ENCODE data around the gene SENP1. TPM values are rescaled to one million over a fixed set of nuclear protein-coding genes. Genes with fewer than 3 reads are reported as not detected.

SENP1 gene
- total and polyA plus RNA-seq, 4 donors: 3.5 to 30.8 (median 12.9) TPM

DNA sequence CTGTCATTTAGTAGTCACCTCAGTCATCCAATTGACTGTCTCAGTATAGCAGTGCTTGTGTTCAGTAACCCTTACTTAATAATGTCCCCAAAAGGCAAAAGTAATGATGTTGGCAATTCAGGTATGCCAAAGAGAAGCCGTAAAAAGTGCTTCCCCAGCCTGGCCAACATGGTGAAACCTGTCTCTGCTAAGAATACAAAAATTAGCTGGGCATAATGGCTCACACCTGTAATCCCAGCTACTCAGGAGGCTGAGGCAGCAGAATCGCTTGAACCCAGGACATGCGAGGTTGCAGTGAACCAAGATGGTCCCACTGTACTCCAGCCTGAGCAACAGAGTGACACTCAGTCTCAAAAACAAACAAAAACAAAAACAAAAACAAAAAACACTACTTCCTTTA lies 33.6 kb downstream of the SENP1 start:
- Histone ChIP-seq H3K4me3 (no peak overlapping the region), H3K9ac (ENCODE audit: insufficient read depth in 1 of 2, low read length in 2 of 2) (no peak overlapping the region), H3K36me3 (ENCODE audit: control insufficient read depth in 4 of 4, insufficient read depth in 4 of 4, low read length in 4 of 4) (peaks cover 12 to 20% (median 15%) of the 10 kb centered on the region in 4 donors), H3K27me3 (ENCODE audit: control insufficient read depth in 3 of 3, insufficient read depth in 3 of 3, low read length in 2 of 3) (no peaks in the 10 kb centered on the region), H3K9me3 (ENCODE audit: control insufficient read depth in 4 of 4, insufficient read depth in 3 of 4, low read length in 3 of 4) (no peaks in the 10 kb centered on the region), H3K27ac (ENCODE audit: low read depth in 1 of 2, low read length in 1 of 2) (no peak overlapping the region), H3K4me1 (ENCODE audit: control insufficient read depth in 5 of 5, insufficient read depth in 5 of 5, low read length in 5 of 5) (no peaks in the 10 kb centered on the region)
- WGBS, 2 donors: 98% methylated on average over 3 of the region's 3 CpGs
- ATAC-seq (ENCODE audit: insufficient read depth, low FRiP score) (no peak), DNase-seq (no peak)
- TF ChIP-seq, protein P1, sequence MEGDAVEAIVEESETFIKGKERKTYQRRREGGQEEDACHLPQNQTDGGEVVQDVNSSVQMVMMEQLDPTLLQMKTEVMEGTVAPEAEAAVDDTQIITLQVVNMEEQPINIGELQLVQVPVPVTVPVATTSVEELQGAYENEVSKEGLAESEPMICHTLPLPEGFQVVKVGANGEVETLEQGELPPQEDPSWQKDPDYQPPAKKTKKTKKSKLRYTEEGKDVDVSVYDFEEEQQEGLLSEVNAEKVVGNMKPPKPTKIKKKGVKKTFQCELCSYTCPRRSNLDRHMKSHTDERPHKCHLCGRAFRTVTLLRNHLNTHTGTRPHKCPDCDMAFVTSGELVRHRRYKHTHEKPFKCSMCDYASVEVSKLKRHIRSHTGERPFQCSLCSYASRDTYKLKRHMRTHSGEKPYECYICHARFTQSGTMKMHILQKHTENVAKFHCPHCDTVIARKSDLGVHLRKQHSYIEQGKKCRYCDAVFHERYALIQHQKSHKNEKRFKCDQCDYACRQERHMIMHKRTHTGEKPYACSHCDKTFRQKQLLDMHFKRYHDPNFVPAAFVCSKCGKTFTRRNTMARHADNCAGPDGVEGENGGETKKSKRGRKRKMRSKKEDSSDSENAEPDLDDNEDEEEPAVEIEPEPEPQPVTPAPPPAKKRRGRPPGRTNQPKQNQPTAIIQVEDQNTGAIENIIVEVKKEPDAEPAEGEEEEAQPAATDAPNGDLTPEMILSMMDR (IDR thresholded peaks at IDR 0.05; ENCODE audit: control extremely low read depth, extremely low read depth): no peak

DNA sequence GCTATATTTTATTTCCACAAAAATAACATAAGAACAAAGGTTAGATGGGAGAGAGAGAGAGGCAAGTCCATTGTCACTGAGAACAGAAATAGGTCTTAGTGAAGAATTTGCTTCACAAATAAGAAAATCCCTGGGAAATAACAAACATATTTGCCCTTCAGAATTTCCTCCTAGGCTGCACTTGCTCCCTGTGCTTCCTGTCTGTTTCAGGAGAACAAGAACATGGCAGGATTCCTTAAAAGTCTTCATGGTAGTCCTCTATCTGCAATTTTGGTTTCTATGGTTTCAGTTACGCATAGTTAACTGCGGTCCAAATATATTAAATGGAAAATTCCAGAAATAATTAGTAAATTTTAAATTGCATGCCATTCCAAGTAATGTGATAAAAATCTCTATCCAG lies 34.1 kb downstream of the SENP1 start:
- Histone ChIP-seq H3K9me3 (ENCODE audit: control insufficient read depth in 4 of 4, insufficient read depth in 3 of 4, low read length in 3 of 4) (no peaks in the 10 kb centered on the region), H3K4me3 (no peak overlapping the region), H3K27ac (ENCODE audit: low read depth in 1 of 2, low read length in 1 of 2) (no peak overlapping the region), H3K36me3 (ENCODE audit: control insufficient read depth in 4 of 4, insufficient read depth in 4 of 4, low read length in 4 of 4) (peaks cover 12 to 22% (median 18%) of the 10 kb centered on the region in 4 donors), H3K9ac (ENCODE audit: insufficient read depth in 1 of 2, low read length in 2 of 2) (no peak overlapping the region), H3K27me3 (ENCODE audit: control insufficient read depth in 3 of 3, insufficient read depth in 3 of 3, low read length in 2 of 3) (no peaks in the 10 kb centered on the region), H3K4me1 (ENCODE audit: control insufficient read depth in 5 of 5, insufficient read depth in 5 of 5, low read length in 5 of 5) (no peaks in the 10 kb centered on the region)
- DNase-seq: no peak
- TF ChIP-seq, protein P1 (IDR thresholded peaks at IDR 0.05; ENCODE audit: control extremely low read depth, extremely low read depth): no peak
- ATAC-seq (ENCODE audit: insufficient read depth, low FRiP score): no peak
- 96 to 98% methylated on average over 2 of the region's 2 CpGs for WGBS, 2 donors

DNA sequence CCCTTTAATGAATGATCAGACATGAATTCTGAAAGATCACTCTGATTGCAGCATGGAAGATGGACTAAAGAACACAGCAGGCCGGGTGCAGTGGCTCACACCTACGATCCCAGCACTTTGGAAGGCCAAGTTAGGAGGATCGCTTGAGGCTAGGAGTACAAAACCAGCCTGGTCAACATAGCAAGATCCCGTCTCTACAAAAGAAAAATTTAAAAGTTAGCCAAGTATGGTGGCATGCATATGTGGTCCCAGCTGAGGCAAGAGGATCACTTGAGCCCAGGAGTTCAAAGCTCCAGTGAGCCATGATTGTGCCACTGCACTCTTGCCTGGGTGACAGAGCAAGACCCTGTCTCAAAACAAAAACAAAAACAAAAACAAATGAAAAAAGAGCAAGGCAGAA lies 35.1 kb downstream of the SENP1 start:
- TF ChIP-seq, protein P1 (IDR thresholded peaks at IDR 0.05; ENCODE audit: control extremely low read depth, extremely low read depth): no peak
- Histone ChIP-seq H3K4me3 (no peak overlapping the region), H3K9me3 (ENCODE audit: control insufficient read depth in 4 of 4, insufficient read depth in 3 of 4, low read length in 3 of 4) (no peaks in the 10 kb centered on the region), H3K4me1 (ENCODE audit: control insufficient read depth in 5 of 5, insufficient read depth in 5 of 5, low read length in 5 of 5) (no peaks in the 10 kb centered on the region), H3K27me3 (ENCODE audit: control insufficient read depth in 3 of 3, insufficient read depth in 3 of 3, low read length in 2 of 3) (no peaks in the 10 kb centered on the region), H3K9ac (ENCODE audit: insufficient read depth in 1 of 2, low read length in 2 of 2) (no peak overlapping the region), H3K27ac (ENCODE audit: low read depth in 1 of 2, low read length in 1 of 2) (no peak overlapping the region), H3K36me3 (ENCODE audit: control insufficient read depth in 4 of 4, insufficient read depth in 4 of 4, low read length in 4 of 4) (peaks cover 13 to 23% (median 19%) of the 10 kb centered on the region in 4 donors)
- ATAC-seq (ENCODE audit: insufficient read depth, low FRiP score) (no peak), DNase-seq (no peak)
- WGBS, 2 donors: 98 to 99% methylated on average over 4 of the region's 4 CpGs

DNA sequence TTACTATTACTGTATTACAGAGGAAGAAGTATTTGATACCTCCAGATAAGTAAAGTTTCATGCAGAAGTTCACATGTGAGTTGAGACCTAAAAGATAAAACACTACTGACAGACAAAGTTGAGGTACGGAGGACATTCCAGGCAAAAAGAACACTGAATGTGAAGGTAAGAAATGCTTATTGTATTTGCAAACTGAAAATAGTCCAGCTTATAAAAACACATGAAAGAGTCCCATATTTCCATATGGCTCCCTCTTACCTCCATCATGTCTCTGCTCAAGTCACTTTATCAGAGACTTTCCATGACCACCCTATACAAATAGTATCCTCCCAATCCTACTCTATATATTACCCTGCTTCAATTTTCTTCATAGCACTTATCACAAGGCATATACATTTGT lies 35.8 kb downstream of the SENP1 start:
- Histone ChIP-seq H3K9me3 (ENCODE audit: control insufficient read depth in 4 of 4, insufficient read depth in 3 of 4, low read length in 3 of 4) (no peaks in the 10 kb centered on the region), H3K9ac (ENCODE audit: insufficient read depth in 1 of 2, low read length in 2 of 2) (no peak overlapping the region), H3K27me3 (ENCODE audit: control insufficient read depth in 3 of 3, insufficient read depth in 3 of 3, low read length in 2 of 3) (no peaks in the 10 kb centered on the region), H3K4me1 (ENCODE audit: control insufficient read depth in 5 of 5, insufficient read depth in 5 of 5, low read length in 5 of 5) (no peaks in the 10 kb centered on the region), H3K27ac (ENCODE audit: low read depth in 1 of 2, low read length in 1 of 2) (no peak overlapping the region), H3K36me3 (ENCODE audit: control insufficient read depth in 4 of 4, insufficient read depth in 4 of 4, low read length in 4 of 4) (peaks cover 15 to 28% (median 23%) of the 10 kb centered on the region in 4 donors), H3K4me3 (no peak overlapping the region)
- no peak for DNase-seq
- 96 to 100% methylated on average over 1 of the region's 1 CpG for WGBS, 2 donors
- no peak for ATAC-seq (ENCODE audit: insufficient read depth, low FRiP score)
- TF ChIP-seq, protein P1 (IDR thresholded peaks at IDR 0.05; ENCODE audit: control extremely low read depth, extremely low read depth): no peak
